Panc1 (cell line): ENCODE results near the gene GPC6.

Experiments used
- POLR2AphosphoS5 ChIP-seq: IDR thresholded peaks from 2 replicates; pipeline ENCODE4 v1.6.1; 2012; ENCODE audit warnings: mild to moderate bottlenecking, low read depth, low read length, moderate library complexity
- SIN3A ChIP-seq: IDR thresholded peaks from 2 replicates; pipeline ENCODE4 v1.6.1; 2012; ENCODE audit warnings: low read depth, mild to moderate bottlenecking, low read length, moderate library complexity, borderline replicate concordance; ENCODE audit not compliant: insufficient read depth
- TCF7L2 ChIP-seq: IDR thresholded peaks from 2 replicates; pipeline ENCODE4 v1.6.1; 2011; ENCODE audit warnings: mild to moderate bottlenecking, low read depth, low read length, inconsistent platforms
- TF ChIP-seq, protein P1 (sequence below): fragments of 450-650 bp; IDR thresholded peaks from 2 replicates; pipeline ENCODE4 v1.5.1; 2017; ENCODE audit warnings: mild to moderate bottlenecking

DNA sequence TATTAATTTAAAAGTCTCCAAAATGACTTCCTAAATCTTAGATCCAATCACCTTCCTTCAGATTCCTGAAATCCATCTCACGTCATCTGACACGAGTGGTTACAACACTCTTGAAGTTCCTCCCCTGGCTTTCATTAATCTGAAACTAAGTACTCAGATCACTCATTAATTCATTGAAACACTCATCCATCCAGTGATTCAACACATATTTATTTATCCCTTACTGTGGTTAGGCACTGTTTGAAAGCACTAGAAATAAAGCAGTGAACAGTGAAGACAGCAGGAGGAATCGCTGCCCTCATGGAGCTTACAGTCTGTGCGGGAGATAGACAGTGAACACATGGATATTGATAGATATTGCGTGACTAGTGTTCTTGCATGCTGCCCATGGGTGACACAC lies 780.5 kb downstream of the GPC6 start:
- TF ChIP-seq POLR2AphosphoS5 (no peak), SIN3A (no peak), TCF7L2 (no peak)
- TF ChIP-seq, protein P1, sequence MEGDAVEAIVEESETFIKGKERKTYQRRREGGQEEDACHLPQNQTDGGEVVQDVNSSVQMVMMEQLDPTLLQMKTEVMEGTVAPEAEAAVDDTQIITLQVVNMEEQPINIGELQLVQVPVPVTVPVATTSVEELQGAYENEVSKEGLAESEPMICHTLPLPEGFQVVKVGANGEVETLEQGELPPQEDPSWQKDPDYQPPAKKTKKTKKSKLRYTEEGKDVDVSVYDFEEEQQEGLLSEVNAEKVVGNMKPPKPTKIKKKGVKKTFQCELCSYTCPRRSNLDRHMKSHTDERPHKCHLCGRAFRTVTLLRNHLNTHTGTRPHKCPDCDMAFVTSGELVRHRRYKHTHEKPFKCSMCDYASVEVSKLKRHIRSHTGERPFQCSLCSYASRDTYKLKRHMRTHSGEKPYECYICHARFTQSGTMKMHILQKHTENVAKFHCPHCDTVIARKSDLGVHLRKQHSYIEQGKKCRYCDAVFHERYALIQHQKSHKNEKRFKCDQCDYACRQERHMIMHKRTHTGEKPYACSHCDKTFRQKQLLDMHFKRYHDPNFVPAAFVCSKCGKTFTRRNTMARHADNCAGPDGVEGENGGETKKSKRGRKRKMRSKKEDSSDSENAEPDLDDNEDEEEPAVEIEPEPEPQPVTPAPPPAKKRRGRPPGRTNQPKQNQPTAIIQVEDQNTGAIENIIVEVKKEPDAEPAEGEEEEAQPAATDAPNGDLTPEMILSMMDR, result no peak
